Neural progenitor cell (in vitro differentiated cells): ENCODE data around the gene SCO2. TPM values are rescaled to one million over a fixed set of nuclear protein-coding genes. Genes with fewer than 3 reads are reported as not detected.

ENCODE experiments used
- DNase-seq: peaks from one replicate; pipeline ENCODE4 v3.0.0-alpha.2; 2016; ENCODE audit warnings: low spot score
- H2AFZ ChIP-seq: fragments of 200-600 bp; sonication (generic); replicated peaks from 2 replicates; pipeline ENCODE4 v1.6.1; 2016; ENCODE audit warnings: antibody characterized with exemption
- H3F3A ChIP-seq: fragments of 200-600 bp; sonication (generic); 2 replicates; pipeline ENCODE4 v1.6.1; 2016; ENCODE audit warnings: antibody characterized with exemption, low read depth
- H3K27ac ChIP-seq: fragments of 200-600 bp; sonication (generic); 2 replicates; pipeline ENCODE4 v1.5.1; 2016; ENCODE audit warnings: mild to moderate bottlenecking
- H3K27me3 ChIP-seq: fragments of 200-600 bp; sonication (generic); 2 replicates; pipeline ENCODE4 v1.6.1; 2016; ENCODE audit warnings: mild to moderate bottlenecking, moderate library complexity
- H3K36me3 ChIP-seq: fragments of 200-600 bp; sonication (generic); 2 replicates; pipeline ENCODE4 v1.5.1; 2016
- H3K4me1 ChIP-seq: fragments of 200-600 bp; sonication (generic); 2 replicates; pipeline ENCODE4 v1.6.1; 2016; ENCODE audit warnings: mixed run types
- H3K4me2 ChIP-seq: fragments of 200-600 bp; sonication (generic); 2 replicates; pipeline ENCODE4 v1.6.1; 2016
- H3K4me3 ChIP-seq: fragments of 200-600 bp; sonication (generic); 2 replicates; pipeline ENCODE4 v1.5.1; 2016
- H3K79me2 ChIP-seq: fragments of 200-600 bp; sonication (generic); 2 replicates; pipeline ENCODE4 v1.6.1; 2016; ENCODE audit warnings: low read depth
- H3K9ac ChIP-seq: fragments of 200-600 bp; sonication (generic); 2 replicates; pipeline ENCODE4 v1.6.1; 2016
- H3K9me3 ChIP-seq: fragments of 200-600 bp; sonication (generic); 2 replicates; pipeline ENCODE4 v1.5.1; 2016; ENCODE audit warnings: low read depth
- H4K20me1 ChIP-seq: fragments of 200-600 bp; sonication (generic); 2 replicates; pipeline ENCODE4 v1.6.1; 2016; ENCODE audit warnings: low read depth
- H3K27ac Mint-ChIP-seq: 3 replicates; pipeline ENCODE4 v1.8.0; 2021; ENCODE audit warnings: mixed read lengths
- H3K27me3 Mint-ChIP-seq: 2 replicates; pipeline ENCODE4 v1.8.0; 2022; ENCODE audit warnings: low read depth, mild to moderate bottlenecking, inconsistent platforms, moderate library complexity, mixed read lengths; ENCODE audit not compliant: insufficient read depth
- H3K36me3 Mint-ChIP-seq: 3 replicates; pipeline ENCODE4 v1.8.0; 2021; ENCODE audit warnings: mixed read lengths
- H3K4me1 Mint-ChIP-seq: 3 replicates; pipeline ENCODE4 v1.8.0; 2021; ENCODE audit warnings: mixed read lengths
- H3K4me3 Mint-ChIP-seq: 3 replicates; pipeline ENCODE4 v1.8.0; 2021; ENCODE audit warnings: mild to moderate bottlenecking, moderate library complexity, mixed read lengths
- H3K9me3 Mint-ChIP-seq: 3 replicates; pipeline ENCODE4 v1.8.0; 2020; ENCODE audit warnings: mixed read lengths
- CTCF ChIP-seq: fragments of 200-600 bp; sonication (generic); IDR thresholded peaks from 2 replicates; pipeline ENCODE4 v1.5.1; 2017; ENCODE audit warnings: antibody characterized with exemption, mild to moderate bottlenecking
- EZH2 ChIP-seq: fragments of 200-600 bp; sonication (generic); IDR thresholded peaks from 2 replicates; pipeline ENCODE4 v1.6.1; 2017; ENCODE audit warnings: antibody characterized with exemption, mild to moderate bottlenecking, moderate library complexity
- EZH2phosphoT487 ChIP-seq: fragments of 200-600 bp; sonication (generic); IDR thresholded peaks from 2 replicates; pipeline ENCODE4 v1.6.1; 2017; ENCODE audit warnings: antibody characterized with exemption
- total RNA-seq: library from RNA; depleted of rRNA; stranded (reverse); fragments of >200 nt; gene quantifications from 2 replicates; pipeline ENCODE4 v1.2.3, GENCODE V29; 2015; ENCODE audit warnings: low replicate concordance

The SCO2 gene
- total RNA-seq, 1 donor from 2014 or later = not detected

GRCh38 chr22:50488886-50489285 lies 36.5 kb downstream of the SCO2 start:
- no peak for DNase-seq
- H3K4me3 Mint-ChIP-seq = no peak overlapping the region
- peaks cover under 1% of the 10 kb centered on the region for H3K27me3 Mint-ChIP-seq
- H3K27ac Mint-ChIP-seq = no peak overlapping the region
- TF ChIP-seq EZH2phosphoT487 = no peak
- TF ChIP-seq CTCF = no peak
- TF ChIP-seq EZH2 = no peak
- Histone ChIP-seq H2AFZ (no peak overlapping the region), H3K9me3 (no peaks in the 10 kb centered on the region), H3K4me3 (no peak overlapping the region), H4K20me1 (no peaks in the 10 kb centered on the region), H3K27me3 (no peaks in the 10 kb centered on the region), H3K79me2 (no peaks in the 10 kb centered on the region), H3K27ac (no peak overlapping the region), H3F3A (no peaks in the 10 kb centered on the region), H3K36me3 (no peaks in the 10 kb centered on the region), H3K9ac (no peak overlapping the region), H3K4me1 (no peaks in the 10 kb centered on the region), H3K4me2 (no peak overlapping the region)
- no peaks in the 10 kb centered on the region for H3K36me3 Mint-ChIP-seq
- H3K4me1 Mint-ChIP-seq = peaks cover 2% of the 10 kb centered on the region
- no peaks in the 10 kb centered on the region for H3K9me3 Mint-ChIP-seq

- Mint-ChIP-seq H3K27me3 (peaks cover 2% of the 10 kb centered on the region), H3K9me3 (no peaks in the 10 kb centered on the region)
These were observed 37.3 kb downstream of the SCO2 start for GRCh38 chr22:50488006-50488677.

GRCh38 chr22:50487290-50488005 lies 38.0 kb downstream of the SCO2 start:
- H3F3A ChIP-seq = no peaks in the 10 kb centered on the region
- H3K36me3 Mint-ChIP-seq = no peaks in the 10 kb centered on the region

More at GRCh38 chr22:50488006-50488677, 37.3 kb downstream of the SCO2 start:
- peaks cover 2% of the 10 kb centered on the region for H3K4me1 Mint-ChIP-seq
- H3K4me3 Mint-ChIP-seq = no peak overlapping the region
- no peaks in the 10 kb centered on the region for H3F3A ChIP-seq
- no peak overlapping the region for H3K27ac Mint-ChIP-seq
- no peaks in the 10 kb centered on the region for H3K4me1 ChIP-seq
- H3K27me3 ChIP-seq = no peaks in the 10 kb centered on the region
- TF ChIP-seq CTCF = no peak
- TF ChIP-seq EZH2 = no peak
- TF ChIP-seq EZH2phosphoT487 = no peak
- no peak overlapping the region for H3K4me3 ChIP-seq
- no peaks in the 10 kb centered on the region for H3K9me3 ChIP-seq
- no peak overlapping the region for H3K9ac ChIP-seq
- H3K36me3 Mint-ChIP-seq = no peaks in the 10 kb centered on the region
- no peak overlapping the region for H2AFZ ChIP-seq
- H3K36me3 ChIP-seq = no peaks in the 10 kb centered on the region
- no peaks in the 10 kb centered on the region for H4K20me1 ChIP-seq
- DNase-seq = no peak
- H3K79me2 ChIP-seq = no peaks in the 10 kb centered on the region
- no peak overlapping the region for H3K27ac ChIP-seq
- no peak overlapping the region for H3K4me2 ChIP-seq

More at GRCh38 chr22:50487290-50488005, 38.0 kb downstream of the SCO2 start:
- Histone ChIP-seq H3K27me3 (no peaks in the 10 kb centered on the region), H2AFZ (no peak overlapping the region), H3K79me2 (no peaks in the 10 kb centered on the region), H3K4me3 (no peak overlapping the region), H3K4me2 (no peak overlapping the region), H3K9me3 (no peaks in the 10 kb centered on the region), H3K36me3 (no peaks in the 10 kb centered on the region), H3K27ac (no peak overlapping the region), H3K4me1 (no peaks in the 10 kb centered on the region), H3K9ac (no peak overlapping the region), H4K20me1 (no peaks in the 10 kb centered on the region)
- Mint-ChIP-seq H3K27ac (no peak overlapping the region), H3K27me3 (peaks cover 5% of the 10 kb centered on the region), H3K9me3 (no peaks in the 10 kb centered on the region), H3K4me1 (peaks cover 2% of the 10 kb centered on the region), H3K4me3 (no peak overlapping the region)
- TF ChIP-seq EZH2 (no peak), CTCF (no peak)
- no peak for DNase-seq
